ENCODE measurements around the gene SNX32. TPM values are rescaled to one million over a fixed set of nuclear protein-coding genes. Genes with fewer than 3 reads are reported as not detected.

Gene SNX32
- total RNA-seq, 4 donors from 2014 or later, result 0.58 to 2.6 TPM; not detected in 2

- Histone ChIP-seq H3K4me3 (no peak overlapping the region), H3K27ac (no peak overlapping the region), H3K9me3 (no peaks in the 10 kb centered on the region), H3K4me1 (peaks cover 4 to 9% of the 10 kb centered on the region in 2 donors), H3K27me3 (no peaks in the 10 kb centered on the region), H3K36me3 (no peaks in the 10 kb centered on the region)
- no peak for TF ChIP-seq POLR2A (IDR thresholded peaks at IDR 0.05)
- TF ChIP-seq CTCF (IDR thresholded peaks at IDR 0.05), result no peak
- intact Hi-C loops (cut with DNase I; ENCODE audit: low total_unique reads), result loop anchor here (5.0 kb wide), 1 partner anchor 104 kb away; no protein-coding TSS in a partner anchor
- DNase-seq, result no peak
These were observed 49.4 kb downstream of the SNX32 start for GRCh38 chr11:65883058-65883761.

- Histone ChIP-seq H3K27me3 (no peaks in the 10 kb centered on the region), H3K36me3 (no peaks in the 10 kb centered on the region), H3K4me3 (no peak overlapping the region), H3K9me3 (no peaks in the 10 kb centered on the region), H3K27ac (peak overlapping the region; percentile 24 to 38), H3K4me1 (peaks cover 4 to 9% of the 10 kb centered on the region in 2 donors)
- DNase-seq, result no peak
- intact Hi-C loops (cut with DNase I; ENCODE audit: low total_unique reads), result loop anchor here (5.0 kb wide), 1 partner anchor 103 kb away; no protein-coding TSS in a partner anchor
- TF ChIP-seq POLR2A (IDR thresholded peaks at IDR 0.05) (no peak), CTCF (IDR thresholded peaks at IDR 0.05) (no peak)
These were observed 50.3 kb downstream of the SNX32 start for GRCh38 chr11:65883786-65884715.

GRCh38 chr11:65884716-65885092, 50.9 kb downstream of the SNX32 start:
- peak; percentile 97 to 99 (median 98) for TF ChIP-seq CTCF (IDR thresholded peaks at IDR 0.05)
- no peak for TF ChIP-seq POLR2A (IDR thresholded peaks at IDR 0.05)
- Histone ChIP-seq H3K9me3 (no peaks in the 10 kb centered on the region), H3K36me3 (no peaks in the 10 kb centered on the region)

GRCh38 chr11:65885231-65885630, 51.5 kb downstream of the SNX32 start:
- intact Hi-C loops (cut with DNase I; ENCODE audit: low total_unique reads), result no loop called here
- Histone ChIP-seq H3K4me1 (peaks cover 4 to 9% of the 10 kb centered on the region in 2 donors), H3K27ac (peak overlapping the region in 1 of 2 donors; percentile 38), H3K4me3 (no peak overlapping the region), H3K36me3 (no peaks in the 10 kb centered on the region), H3K27me3 (no peaks in the 10 kb centered on the region), H3K9me3 (no peaks in the 10 kb centered on the region)
- DNase-seq, result no peak
- TF ChIP-seq POLR2A (IDR thresholded peaks at IDR 0.05) (no peak), CTCF (IDR thresholded peaks at IDR 0.05) (no peak)

More at GRCh38 chr11:65884716-65885092, 50.9 kb downstream of the SNX32 start:
- Histone ChIP-seq H3K27ac (peak overlapping the region; percentile 24 to 38), H3K27me3 (no peaks in the 10 kb centered on the region), H3K4me1 (peaks cover 4 to 9% of the 10 kb centered on the region in 2 donors), H3K4me3 (no peak overlapping the region)
- intact Hi-C loops (cut with DNase I; ENCODE audit: low total_unique reads), result loop anchor here (5.0 kb wide), 1 partner anchor 103 kb away; no protein-coding TSS in a partner anchor
- peak; percentile 68 to 73 for DNase-seq

All from uterus (tissue), 4 donors.